ENCODE results near the gene GIT1.

DNA sequence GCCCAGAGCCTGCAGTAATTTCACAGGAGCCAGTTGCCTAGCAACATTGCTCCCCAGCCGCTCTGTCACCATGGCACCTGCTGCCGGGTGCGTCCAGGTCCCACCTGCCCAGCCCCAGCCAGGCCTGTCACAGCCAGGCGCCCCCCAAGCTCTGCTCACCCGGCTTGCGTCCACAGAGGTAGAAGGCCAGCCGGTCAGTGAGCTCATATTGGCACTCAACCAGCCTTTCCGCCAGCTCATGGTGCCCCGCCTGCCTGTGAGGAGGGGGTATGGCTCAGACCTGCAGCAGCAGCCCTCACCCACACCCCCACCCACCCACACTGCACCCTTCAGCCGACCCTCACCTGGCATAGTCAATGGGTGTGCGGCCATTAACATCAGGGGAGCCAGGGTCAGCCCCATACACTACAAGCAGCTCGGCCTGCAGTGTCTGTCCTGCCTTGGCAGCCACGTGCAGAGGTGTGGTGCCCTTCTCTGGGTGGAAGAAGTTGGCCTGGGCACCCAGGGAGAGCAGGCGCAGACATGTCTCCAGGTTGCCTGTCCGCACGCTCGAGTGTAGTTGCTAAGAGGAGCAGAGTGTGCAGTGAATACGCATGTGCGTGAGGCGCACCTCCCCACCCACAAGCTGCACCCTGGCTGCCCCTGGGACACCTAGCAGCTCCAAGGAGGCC, 7.7 kb downstream of the GIT1 start:
- TF ChIP-seq EP300 (IDR thresholded peaks at IDR 0.05) = no peak
- TF ChIP-seq, protein P1, sequence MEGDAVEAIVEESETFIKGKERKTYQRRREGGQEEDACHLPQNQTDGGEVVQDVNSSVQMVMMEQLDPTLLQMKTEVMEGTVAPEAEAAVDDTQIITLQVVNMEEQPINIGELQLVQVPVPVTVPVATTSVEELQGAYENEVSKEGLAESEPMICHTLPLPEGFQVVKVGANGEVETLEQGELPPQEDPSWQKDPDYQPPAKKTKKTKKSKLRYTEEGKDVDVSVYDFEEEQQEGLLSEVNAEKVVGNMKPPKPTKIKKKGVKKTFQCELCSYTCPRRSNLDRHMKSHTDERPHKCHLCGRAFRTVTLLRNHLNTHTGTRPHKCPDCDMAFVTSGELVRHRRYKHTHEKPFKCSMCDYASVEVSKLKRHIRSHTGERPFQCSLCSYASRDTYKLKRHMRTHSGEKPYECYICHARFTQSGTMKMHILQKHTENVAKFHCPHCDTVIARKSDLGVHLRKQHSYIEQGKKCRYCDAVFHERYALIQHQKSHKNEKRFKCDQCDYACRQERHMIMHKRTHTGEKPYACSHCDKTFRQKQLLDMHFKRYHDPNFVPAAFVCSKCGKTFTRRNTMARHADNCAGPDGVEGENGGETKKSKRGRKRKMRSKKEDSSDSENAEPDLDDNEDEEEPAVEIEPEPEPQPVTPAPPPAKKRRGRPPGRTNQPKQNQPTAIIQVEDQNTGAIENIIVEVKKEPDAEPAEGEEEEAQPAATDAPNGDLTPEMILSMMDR (IDR thresholded peaks at IDR 0.05) = no peak
- TF ChIP-seq POLR2A (IDR thresholded peaks at IDR 0.05) = no peak
- TF ChIP-seq POLR2AphosphoS5 (IDR thresholded peaks at IDR 0.05) = no peak
